ENCODE data around the gene FBXL17.

The FBXL17 gene

DNA sequence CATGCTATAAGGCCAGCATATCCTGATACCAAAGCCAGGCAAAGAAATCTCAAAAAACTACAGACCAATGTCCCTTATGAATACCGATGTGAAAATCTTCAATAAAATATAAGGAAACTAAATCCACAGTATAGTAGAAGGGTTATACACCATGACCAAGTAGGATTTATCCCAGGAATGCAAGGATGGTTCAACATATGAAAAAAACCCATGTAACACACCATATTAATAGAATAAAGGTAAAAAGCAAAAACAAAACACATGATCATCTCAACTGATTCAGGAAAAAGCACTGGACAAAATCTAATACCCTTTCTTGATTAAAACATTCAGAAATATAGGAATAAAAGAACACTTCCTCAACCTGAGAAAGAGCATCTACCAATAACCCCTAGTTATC is 6.1 kb downstream of the FBXL17 start:
- WGBS (ENCODE audit: insufficient coverage) = no CpG with 5 or more reads among the region's 1 CpG
- H3K27ac ChIP-seq (ENCODE audit: insufficient read depth in 1 of 2, low read depth in 1 of 2, low read length in 2 of 2, poor library complexity in 1 of 2, severe bottlenecking in 2 of 2) = no peak overlapping the region
- H3K4me1 ChIP-seq (ENCODE audit: control extremely low read depth in 1 of 4, control insufficient read depth in 4 of 4, insufficient read depth in 4 of 4, low read length in 3 of 4) = peaks cover 10 to 16% (median 14%) of the 10 kb centered on the region in 4 experiments
- no peak overlapping the region for H3K4me3 ChIP-seq (ENCODE audit: control insufficient read depth in 1 of 7, extremely low read depth in 1 of 7, insufficient read depth in 4 of 7, low read depth in 2 of 7, low read length in 6 of 7)
- H3K36me3 ChIP-seq (ENCODE audit: control insufficient read depth in 4 of 4, insufficient read depth in 4 of 4, low read length in 3 of 4) = peaks cover 0 to 5% (median 3%) of the 10 kb centered on the region in 4 experiments
- POLR2A ChIA-PET = no interaction called here
- peak in 1 of 3 donors; percentile 20 for DNase-seq
- peaks cover 12 to 47% (median 19%) of the 10 kb centered on the region in 5 experiments for H3K9me3 ChIP-seq (ENCODE audit: control extremely low read depth in 1 of 5, control insufficient read depth in 4 of 5, insufficient read depth in 2 of 5, low read depth in 1 of 5, low read length in 4 of 5)
- no peaks in the 10 kb centered on the region for H3K27me3 ChIP-seq (replicated peaks in 2 of 5; ENCODE audit: control insufficient read depth in 4 of 5, insufficient read depth in 5 of 5, low read length in 4 of 5)
- CTCF ChIA-PET = no interaction called here

DNA sequence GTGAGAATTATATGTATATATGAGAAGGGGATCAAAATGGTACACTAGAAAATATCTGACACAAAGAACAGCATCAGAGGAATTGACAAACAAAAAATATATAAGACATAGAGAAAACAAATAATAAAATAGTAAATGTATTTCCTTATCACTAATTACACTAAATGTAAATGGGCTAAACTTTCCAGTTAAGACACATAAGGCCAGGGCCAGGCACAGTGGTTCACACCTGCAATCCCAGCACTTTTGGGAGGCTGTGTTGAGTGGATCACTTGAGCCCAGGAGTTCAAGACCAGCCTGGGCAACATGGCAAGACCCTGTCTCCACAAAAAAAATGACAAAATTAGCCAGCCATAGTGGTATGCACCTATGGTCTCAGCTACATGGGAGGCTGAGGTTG is 8.5 kb downstream of the FBXL17 start:
- H3K27me3 ChIP-seq (replicated peaks in 2 of 5; ENCODE audit: control insufficient read depth in 4 of 5, insufficient read depth in 5 of 5, low read length in 4 of 5) = no peaks in the 10 kb centered on the region
- no peak overlapping the region for H3K4me3 ChIP-seq (ENCODE audit: control insufficient read depth in 1 of 7, extremely low read depth in 1 of 7, insufficient read depth in 4 of 7, low read depth in 2 of 7, low read length in 6 of 7)
- peaks cover 12 to 47% (median 19%) of the 10 kb centered on the region in 5 experiments for H3K9me3 ChIP-seq (ENCODE audit: control extremely low read depth in 1 of 5, control insufficient read depth in 4 of 5, insufficient read depth in 2 of 5, low read depth in 1 of 5, low read length in 4 of 5)
- ChIA-PET CTCF (no interaction called here), POLR2A (no interaction called here)
- DNase-seq = no peak
- no peaks in the 10 kb centered on the region for H3K4me1 ChIP-seq (ENCODE audit: control extremely low read depth in 1 of 4, control insufficient read depth in 4 of 4, insufficient read depth in 4 of 4, low read length in 3 of 4)
- peaks cover 0 to 5% (median 3%) of the 10 kb centered on the region in 4 experiments for H3K36me3 ChIP-seq (ENCODE audit: control insufficient read depth in 4 of 4, insufficient read depth in 4 of 4, low read length in 3 of 4)
- H3K27ac ChIP-seq (ENCODE audit: insufficient read depth in 1 of 2, low read depth in 1 of 2, low read length in 2 of 2, poor library complexity in 1 of 2, severe bottlenecking in 2 of 2) = no peak overlapping the region

DNA sequence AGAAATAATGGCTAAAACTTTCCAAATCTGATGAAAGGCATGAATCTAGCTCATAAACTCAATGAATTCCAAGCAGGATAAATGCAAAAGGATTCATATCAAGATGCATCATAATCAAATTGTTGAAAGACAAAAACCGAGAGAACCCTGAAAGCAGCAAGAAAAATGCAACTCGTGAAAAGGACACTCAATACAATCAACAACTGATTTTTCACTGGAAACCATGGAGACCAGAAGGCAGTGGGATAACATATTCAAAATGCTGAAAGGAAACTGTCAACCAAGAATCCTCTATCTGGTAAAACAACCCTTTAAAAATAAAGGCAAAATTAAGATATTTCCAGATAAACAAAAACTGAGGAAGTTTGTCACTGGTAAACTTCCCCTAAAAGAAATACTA is 9.5 kb downstream of the FBXL17 start:
- Histone ChIP-seq H3K36me3 (ENCODE audit: control insufficient read depth in 4 of 4, insufficient read depth in 4 of 4, low read length in 3 of 4) (peaks cover 0 to 5% (median 3%) of the 10 kb centered on the region in 4 experiments), H3K27me3 (replicated peaks in 2 of 5; ENCODE audit: control insufficient read depth in 4 of 5, insufficient read depth in 5 of 5, low read length in 4 of 5) (no peaks in the 10 kb centered on the region), H3K27ac (ENCODE audit: insufficient read depth in 1 of 2, low read depth in 1 of 2, low read length in 2 of 2, poor library complexity in 1 of 2, severe bottlenecking in 2 of 2) (no peak overlapping the region), H3K4me1 (ENCODE audit: control extremely low read depth in 1 of 4, control insufficient read depth in 4 of 4, insufficient read depth in 4 of 4, low read length in 3 of 4) (no peaks in the 10 kb centered on the region), H3K4me3 (ENCODE audit: control insufficient read depth in 1 of 7, extremely low read depth in 1 of 7, insufficient read depth in 4 of 7, low read depth in 2 of 7, low read length in 6 of 7) (no peak overlapping the region), H3K9me3 (ENCODE audit: control extremely low read depth in 1 of 5, control insufficient read depth in 4 of 5, insufficient read depth in 2 of 5, low read depth in 1 of 5, low read length in 4 of 5) (peaks cover 12 to 47% (median 19%) of the 10 kb centered on the region in 5 experiments)
- peak in 2 of 3 donors; percentile 17 to 35 for DNase-seq
- ChIA-PET POLR2A (no interaction called here), CTCF (interaction anchor here (1.7 kb wide), 1 partner anchor 112 kb away, joined by 3 read pairs; no protein-coding TSS in a partner anchor)
- 100% methylated on average over 1 of the region's 2 CpGs for WGBS (ENCODE audit: insufficient coverage)

DNA sequence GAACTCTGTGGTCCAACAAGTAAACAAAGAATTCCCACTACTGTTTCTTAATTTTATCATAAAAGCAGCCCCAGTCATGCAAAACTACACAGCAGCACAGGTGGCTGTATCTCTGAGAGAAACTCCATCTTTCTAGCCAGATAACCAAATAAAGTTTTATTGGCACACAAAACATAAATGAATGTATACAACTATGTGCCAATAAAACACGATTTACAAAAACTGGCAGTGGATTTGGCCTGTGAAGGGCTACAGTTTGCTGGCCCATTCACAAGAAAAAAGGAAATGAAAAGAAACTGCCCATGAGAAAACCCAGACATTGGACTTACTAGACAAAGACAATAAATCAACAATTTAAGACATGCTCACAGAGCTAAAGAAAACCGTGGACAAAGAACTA is 10.6 kb downstream of the FBXL17 start:
- Histone ChIP-seq H3K36me3 (ENCODE audit: control insufficient read depth in 4 of 4, insufficient read depth in 4 of 4, low read length in 3 of 4) (peaks cover 0 to 5% (median 2%) of the 10 kb centered on the region in 4 experiments), H3K27me3 (replicated peaks in 2 of 5; ENCODE audit: control insufficient read depth in 4 of 5, insufficient read depth in 5 of 5, low read length in 4 of 5) (no peaks in the 10 kb centered on the region), H3K4me3 (ENCODE audit: control insufficient read depth in 1 of 7, extremely low read depth in 1 of 7, insufficient read depth in 4 of 7, low read depth in 2 of 7, low read length in 6 of 7) (no peak overlapping the region), H3K27ac (ENCODE audit: insufficient read depth in 1 of 2, low read depth in 1 of 2, low read length in 2 of 2, poor library complexity in 1 of 2, severe bottlenecking in 2 of 2) (no peak overlapping the region), H3K9me3 (ENCODE audit: control extremely low read depth in 1 of 5, control insufficient read depth in 4 of 5, insufficient read depth in 2 of 5, low read depth in 1 of 5, low read length in 4 of 5) (peaks cover 10 to 38% (median 19%) of the 10 kb centered on the region in 5 experiments), H3K4me1 (ENCODE audit: control extremely low read depth in 1 of 4, control insufficient read depth in 4 of 4, insufficient read depth in 4 of 4, low read length in 3 of 4) (no peaks in the 10 kb centered on the region)
- no CpG with 5 or more reads among the region's 2 CpGs for WGBS (ENCODE audit: insufficient coverage)
- CTCF ChIA-PET = interaction anchor here (1.7 kb wide), 1 partner anchor 111 kb away, joined by 3 read pairs; no protein-coding TSS in a partner anchor
- DNase-seq = no peak
- POLR2A ChIA-PET = no interaction called here

DNA sequence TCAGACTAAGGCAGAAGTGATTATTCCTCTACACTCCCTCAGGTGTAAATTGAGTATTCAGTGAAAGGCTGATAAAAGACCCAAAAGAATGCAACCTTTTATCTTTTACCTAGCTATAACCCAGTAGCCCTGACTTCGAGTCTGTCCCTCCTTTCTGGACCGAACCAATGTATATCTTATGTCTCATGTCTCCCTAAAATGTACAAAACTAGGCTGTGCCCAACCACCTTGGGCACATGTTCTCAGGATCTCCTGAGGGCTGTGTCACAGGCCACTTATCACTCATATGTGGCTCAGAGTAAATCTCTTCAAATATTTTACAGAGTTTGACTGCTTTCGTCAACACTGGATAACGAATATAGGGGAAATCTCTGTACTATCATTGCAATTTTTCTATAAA is 12.7 kb downstream of the FBXL17 start:
- Histone ChIP-seq H3K4me3 (ENCODE audit: control insufficient read depth in 1 of 7, extremely low read depth in 1 of 7, insufficient read depth in 4 of 7, low read depth in 2 of 7, low read length in 6 of 7) (no peak overlapping the region), H3K4me1 (ENCODE audit: control extremely low read depth in 1 of 4, control insufficient read depth in 4 of 4, insufficient read depth in 4 of 4, low read length in 3 of 4) (no peaks in the 10 kb centered on the region), H3K36me3 (ENCODE audit: control insufficient read depth in 4 of 4, insufficient read depth in 4 of 4, low read length in 3 of 4) (peaks cover 3 to 14% (median 4%) of the 10 kb centered on the region in 4 experiments), H3K9me3 (ENCODE audit: control extremely low read depth in 1 of 5, control insufficient read depth in 4 of 5, insufficient read depth in 2 of 5, low read depth in 1 of 5, low read length in 4 of 5) (peaks cover 7 to 25% (median 12%) of the 10 kb centered on the region in 5 experiments), H3K27ac (ENCODE audit: insufficient read depth in 1 of 2, low read depth in 1 of 2, low read length in 2 of 2, poor library complexity in 1 of 2, severe bottlenecking in 2 of 2) (no peak overlapping the region), H3K27me3 (replicated peaks in 2 of 5; ENCODE audit: control insufficient read depth in 4 of 5, insufficient read depth in 5 of 5, low read length in 4 of 5) (no peaks in the 10 kb centered on the region)
- 100% methylated on average over 2 of the region's 4 CpGs for WGBS (ENCODE audit: insufficient coverage)
- ChIA-PET POLR2A (no interaction called here), CTCF (no interaction called here)
- no peak for DNase-seq

DNA sequence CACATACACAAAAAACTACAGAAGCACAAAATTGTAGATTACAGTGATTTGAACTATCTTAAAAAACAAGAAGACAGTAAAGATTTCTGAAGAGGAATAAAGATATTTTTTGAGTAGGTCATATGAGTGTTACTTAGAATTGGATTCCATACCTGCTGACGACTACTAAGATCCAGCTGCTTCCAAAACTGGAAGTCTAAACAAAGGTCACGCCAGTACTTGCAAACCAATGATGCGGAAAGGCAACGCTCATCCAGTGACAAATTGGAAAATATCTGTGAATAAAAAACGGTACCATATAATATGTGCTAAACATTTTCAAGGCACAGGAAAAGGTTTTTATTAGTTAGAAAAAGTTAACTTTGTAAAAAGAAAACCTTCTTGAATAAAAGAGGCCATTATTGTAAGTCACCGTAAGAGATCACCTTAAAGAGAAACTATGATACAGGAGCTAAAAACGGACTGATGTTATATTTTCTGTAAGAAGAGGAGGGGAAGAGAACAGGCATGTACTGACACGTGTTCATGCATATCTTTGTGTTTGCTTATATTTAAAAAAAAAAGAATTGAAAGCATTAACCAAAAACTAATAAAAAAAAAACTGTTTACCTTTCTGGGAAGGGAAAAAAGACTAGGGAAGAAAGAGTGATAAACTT is 14.1 kb downstream of the FBXL17 start:
- Histone ChIP-seq H3K27me3 (replicated peaks in 2 of 5; ENCODE audit: control insufficient read depth in 4 of 5, insufficient read depth in 5 of 5, low read length in 4 of 5) (no peaks in the 10 kb centered on the region), H3K9me3 (ENCODE audit: control extremely low read depth in 1 of 5, control insufficient read depth in 4 of 5, insufficient read depth in 2 of 5, low read depth in 1 of 5, low read length in 4 of 5) (peaks cover 4 to 16% (median 7%) of the 10 kb centered on the region in 5 experiments), H3K27ac (ENCODE audit: insufficient read depth in 1 of 2, low read depth in 1 of 2, low read length in 2 of 2, poor library complexity in 1 of 2, severe bottlenecking in 2 of 2) (no peak overlapping the region), H3K4me3 (ENCODE audit: control insufficient read depth in 1 of 7, extremely low read depth in 1 of 7, insufficient read depth in 4 of 7, low read depth in 2 of 7, low read length in 6 of 7) (no peak overlapping the region), H3K4me1 (ENCODE audit: control extremely low read depth in 1 of 4, control insufficient read depth in 4 of 4, insufficient read depth in 4 of 4, low read length in 3 of 4) (no peaks in the 10 kb centered on the region), H3K36me3 (ENCODE audit: control insufficient read depth in 4 of 4, insufficient read depth in 4 of 4, low read length in 3 of 4) (peaks cover 3 to 8% (median 4%) of the 10 kb centered on the region in 4 experiments)
- 100% methylated on average over 5 of the region's 8 CpGs for WGBS (ENCODE audit: insufficient coverage)
- no peak for DNase-seq
- CTCF ChIA-PET = no interaction called here
- POLR2A ChIA-PET = no interaction called here

DNA sequence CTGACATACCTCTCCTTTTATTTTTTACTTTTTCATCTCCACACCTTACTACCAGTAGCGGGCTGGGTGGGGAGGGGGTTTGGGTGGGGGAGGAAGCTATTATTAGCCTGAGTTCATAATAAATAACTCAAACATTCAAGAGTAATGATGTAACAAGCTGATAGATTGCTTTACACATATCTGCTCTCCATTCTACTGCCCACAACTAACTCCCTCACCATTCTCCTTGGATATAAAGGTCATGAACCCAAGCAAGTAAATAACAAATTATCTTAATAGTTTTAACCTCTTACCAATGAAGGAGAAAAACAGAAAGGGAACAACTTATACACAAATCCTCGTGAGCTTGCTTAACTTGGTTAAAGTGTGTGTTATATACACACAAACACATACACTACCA is 15.4 kb downstream of the FBXL17 start:
- H3K27me3 ChIP-seq (replicated peaks in 2 of 5; ENCODE audit: control insufficient read depth in 4 of 5, insufficient read depth in 5 of 5, low read length in 4 of 5) = no peaks in the 10 kb centered on the region
- ChIA-PET CTCF (no interaction called here), POLR2A (no interaction called here)
- no peak overlapping the region for H3K27ac ChIP-seq (ENCODE audit: insufficient read depth in 1 of 2, low read depth in 1 of 2, low read length in 2 of 2, poor library complexity in 1 of 2, severe bottlenecking in 2 of 2)
- H3K9me3 ChIP-seq (ENCODE audit: control extremely low read depth in 1 of 5, control insufficient read depth in 4 of 5, insufficient read depth in 2 of 5, low read depth in 1 of 5, low read length in 4 of 5) = peaks cover 0 to 4% (median 0%) of the 10 kb centered on the region in 5 experiments
- no CpG with 5 or more reads among the region's 2 CpGs for WGBS (ENCODE audit: insufficient coverage)
- no peak for DNase-seq
- H3K4me3 ChIP-seq (ENCODE audit: control insufficient read depth in 1 of 7, extremely low read depth in 1 of 7, insufficient read depth in 4 of 7, low read depth in 2 of 7, low read length in 6 of 7) = no peak overlapping the region
- H3K4me1 ChIP-seq (ENCODE audit: control extremely low read depth in 1 of 4, control insufficient read depth in 4 of 4, insufficient read depth in 4 of 4, low read length in 3 of 4) = no peaks in the 10 kb centered on the region
- H3K36me3 ChIP-seq (ENCODE audit: control insufficient read depth in 4 of 4, insufficient read depth in 4 of 4, low read length in 3 of 4) = peaks cover 3 to 12% (median 4%) of the 10 kb centered on the region in 4 experiments
